SK-N-SH treated with all-trans-retinoic acid at 6 μM for 48 hours (cell line): ENCODE data around the gene MRTFA.
"Not testable (repeated sequence)": the region's sequence is repeated elsewhere in the genome, so short reads cannot be mapped to it uniquely, and the experiment has no call there.

Source experiments
- ARNTL ChIP-seq: fragments of 450-650 bp; formaldehyde crosslinking; IDR thresholded peaks from 2 replicates; pipeline ENCODE4 v1.5.0; 2020; ENCODE audit warnings: low read depth, mild to moderate bottlenecking, moderate library complexity, borderline replicate concordance
- CREB5 ChIP-seq: fragments of 250-450 bp; sonication (Bioruptor Pico); IDR thresholded peaks from 2 replicates; pipeline ENCODE4 v1.5.1; 2020; ENCODE audit warnings: low read depth, mild to moderate bottlenecking, moderate library complexity
- CSDC2 ChIP-seq: fragments of 250-450 bp; sonication (Bioruptor Pico); IDR thresholded peaks from 2 replicates; pipeline ENCODE4 v1.5.0; 2020; ENCODE audit warnings: mild to moderate bottlenecking, moderate library complexity
- ESRRG ChIP-seq: fragments of 250-450 bp; sonication (Bioruptor Pico); IDR thresholded peaks from 2 replicates; pipeline ENCODE4 v1.6.1; 2021; ENCODE audit warnings: mild to moderate bottlenecking
- ISL1 ChIP-seq: fragments of 250-450 bp; sonication (Bioruptor Pico); IDR thresholded peaks from 2 replicates; pipeline ENCODE4 v2.1.2; 2022; ENCODE audit warnings: mild to moderate bottlenecking, moderate library complexity
- OSR1 ChIP-seq: fragments of 250-450 bp; sonication (Bioruptor Pico); IDR thresholded peaks from 2 replicates; pipeline ENCODE4 v1.8.0; 2022; ENCODE audit warnings: moderate library complexity, mild to moderate bottlenecking, inconsistent platforms
- PATZ1 ChIP-seq: fragments of 250-450 bp; sonication (Bioruptor Pico); IDR thresholded peaks from 2 replicates; pipeline ENCODE4 v1.8.0; 2020; ENCODE audit warnings: mild to moderate bottlenecking, moderate library complexity, borderline replicate concordance
- RARB ChIP-seq: fragments of 250-450 bp; sonication (Bioruptor Pico); IDR thresholded peaks from 2 replicates; pipeline ENCODE4 v1.8.0; 2021; ENCODE audit warnings: mild to moderate bottlenecking, moderate library complexity
- TCF4 ChIP-seq: fragments of 250-450 bp; sonication (Bioruptor Pico); IDR thresholded peaks from 2 replicates; pipeline ENCODE4 v1.8.0; 2021; ENCODE audit warnings: mild to moderate bottlenecking, moderate library complexity, borderline replicate concordance
- TSHZ2 ChIP-seq: fragments of 250-450 bp; sonication (Bioruptor Pico); IDR thresholded peaks from 2 replicates; pipeline ENCODE4 v1.5.0; 2020; ENCODE audit warnings: mild to moderate bottlenecking, moderate library complexity
- ZFP3 ChIP-seq: fragments of 250-450 bp; sonication (Bioruptor Pico); IDR thresholded peaks from 2 replicates; pipeline ENCODE4 v1.5.0; 2020; ENCODE audit warnings: mild to moderate bottlenecking, moderate library complexity
- ZFP30 ChIP-seq: fragments of 450-650 bp; formaldehyde crosslinking; IDR thresholded peaks from 2 replicates; pipeline ENCODE4 v1.5.0; 2022; ENCODE audit warnings: mild to moderate bottlenecking, moderate library complexity
- ZNF565 ChIP-seq: fragments of 450-650 bp; formaldehyde crosslinking; conservative IDR thresholded peaks from 2 replicates; pipeline ENCODE4 v1.5.0; 2020; ENCODE audit warnings: low read depth, mild to moderate bottlenecking, moderate library complexity

- TF ChIP-seq ZNF565 (CRISPR knock-in tag); PATZ1 (CRISPR knock-in tag); ZFP3 (CRISPR knock-in tag); RARB; ESRRG; ARNTL (CRISPR knock-in tag); TSHZ2 (CRISPR knock-in tag); OSR1 (CRISPR knock-in tag); CSDC2 (CRISPR knock-in tag); CREB5 (CRISPR knock-in tag); ISL1; TCF4 (CRISPR knock-in tag); ZFP30 (CRISPR knock-in tag): not testable (repeated sequence)
These were observed 128.5 kb downstream of the MRTFA start for GRCh38 chr22:40508046-40508445.
